Body of pancreas (tissue), 4 donors: ENCODE results near the gene SBK1.

Experiments used
- CTCF ChIP-seq, 7 experiments: fragments of 450-650 bp in 4 of 7; fragments of 200-600 bp in 3 of 7; sonication (generic) in 3 of 7; IDR thresholded peaks; one replicate each; pipeline ENCODE4 v1.5.1; 2016 to 2019; ENCODE audit warnings: antibody characterized with exemption in 7 of 7
- POLR2A ChIP-seq, 3 donors: fragments of 450-650 bp; IDR thresholded peaks; one replicate each; pipeline ENCODE4 v1.6.1; 2016; ENCODE audit warnings: antibody characterized with exemption in 3 of 3, mild to moderate bottlenecking in 2 of 3

GRCh38 chr16:28263305-28263704 lies 29.0 kb upstream of the SBK1 start:
- TF ChIP-seq CTCF (IDR thresholded peaks at IDR 0.05) (no peak), POLR2A (IDR thresholded peaks at IDR 0.05) (no peak)
